SJCRH30 (cell line): Measurements from ENCODE around the gene STK32C. TPM values are rescaled to one million over a fixed set of nuclear protein-coding genes. Genes with fewer than 3 reads are reported as not detected.
"Not testable (repeated sequence)": the region's sequence is repeated elsewhere in the genome, so short reads cannot be mapped to it uniquely, and the experiment has no call there.

ENCODE experiments used
- DNase-seq, 2 experiments: peaks; one replicate each; pipeline ENCODE4 v3.0.0-alpha.2; 2015 to 2020
- H3K27ac ChIP-seq: fragments of 250-450 bp; sonication (Bioruptor Pico); 2 replicates; pipeline ENCODE4 v1.5.1; 2020; ENCODE audit warnings: mild to moderate bottlenecking, moderate library complexity
- H3K27me3 ChIP-seq: fragments of 250-450 bp; sonication (Bioruptor Pico); 2 replicates; pipeline ENCODE4 v1.5.1; 2020; ENCODE audit warnings: mild to moderate bottlenecking, moderate library complexity
- H3K36me3 ChIP-seq: fragments of 250-450 bp; sonication (Bioruptor Pico); 2 replicates; pipeline ENCODE4 v1.5.1; 2020; ENCODE audit warnings: mild to moderate bottlenecking, moderate library complexity
- H3K4me1 ChIP-seq: fragments of 250-450 bp; sonication (Bioruptor Pico); 2 replicates; pipeline ENCODE4 v1.5.1; 2020; ENCODE audit warnings: mild to moderate bottlenecking, moderate library complexity
- H3K4me3 ChIP-seq: fragments of 250-450 bp; sonication (Bioruptor Pico); 2 replicates; pipeline ENCODE4 v1.5.1; 2020; ENCODE audit warnings: mild to moderate bottlenecking, moderate library complexity
- H3K9me3 ChIP-seq: fragments of 250-450 bp; sonication (Bioruptor Pico); replicated peaks from 2 replicates; pipeline ENCODE4 v1.5.1; 2020; ENCODE audit warnings: mild to moderate bottlenecking, moderate library complexity
- total RNA-seq: library from RNA; depleted of rRNA; stranded (reverse); fragments of >200 nt; shearing (Covaris generic); gene quantifications from 2 replicates; pipeline ENCODE4 v1.2.3, GENCODE V29; 2014

STK32C gene
- total RNA-seq, 1 experiment from 2014 or later = 4.2 TPM

DNA sequence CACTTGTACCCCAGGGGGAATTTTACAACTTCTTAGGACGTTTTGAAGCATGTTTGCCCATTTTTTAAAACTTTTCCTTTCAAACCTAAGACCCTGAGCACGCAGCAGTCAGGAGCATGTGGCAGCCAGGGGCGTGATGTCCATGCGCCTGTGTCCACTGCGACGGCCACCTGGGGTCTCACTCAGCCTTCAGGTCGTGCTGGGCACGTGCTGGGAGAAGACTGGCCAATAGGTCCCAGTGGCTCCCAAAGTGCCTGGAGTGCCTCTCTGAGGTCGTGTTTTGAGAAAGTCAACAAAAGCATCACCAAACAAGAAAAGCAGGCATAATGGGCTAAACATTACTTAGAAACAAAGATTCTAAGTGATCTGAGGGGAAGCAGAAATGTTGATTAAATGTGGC is 39.1 kb upstream of the STK32C start:
- Histone ChIP-seq H3K27ac (no peak overlapping the region), H3K27me3 (no peaks in the 10 kb centered on the region), H3K9me3 (no peaks in the 10 kb centered on the region), H3K4me1 (no peaks in the 10 kb centered on the region), H3K4me3 (no peak overlapping the region), H3K36me3 (no peaks in the 10 kb centered on the region)
- DNase-seq = no peak

DNA sequence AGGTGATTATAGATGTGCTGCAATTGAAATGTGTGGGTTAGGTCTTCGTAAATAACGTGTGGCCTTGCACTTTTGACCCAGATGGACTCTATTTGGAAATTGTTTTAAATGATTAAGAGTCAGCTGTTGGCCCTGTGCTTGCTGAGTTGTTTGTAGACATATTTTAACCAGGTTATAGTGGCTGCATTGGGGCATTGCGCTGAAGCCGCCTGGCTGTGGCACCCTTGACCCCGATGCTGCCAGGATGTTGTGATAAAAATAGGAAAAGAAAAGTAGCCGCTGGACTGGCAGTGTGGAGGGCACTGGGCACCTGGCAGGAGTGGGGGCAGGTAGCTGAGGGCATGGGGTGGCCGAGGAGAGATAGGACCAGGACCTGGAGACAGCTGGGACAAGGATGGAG is 37.6 kb upstream of the STK32C start:
- Histone ChIP-seq H3K4me3 (no peak overlapping the region), H3K4me1 (no peaks in the 10 kb centered on the region)
- DNase-seq = no peak

DNA sequence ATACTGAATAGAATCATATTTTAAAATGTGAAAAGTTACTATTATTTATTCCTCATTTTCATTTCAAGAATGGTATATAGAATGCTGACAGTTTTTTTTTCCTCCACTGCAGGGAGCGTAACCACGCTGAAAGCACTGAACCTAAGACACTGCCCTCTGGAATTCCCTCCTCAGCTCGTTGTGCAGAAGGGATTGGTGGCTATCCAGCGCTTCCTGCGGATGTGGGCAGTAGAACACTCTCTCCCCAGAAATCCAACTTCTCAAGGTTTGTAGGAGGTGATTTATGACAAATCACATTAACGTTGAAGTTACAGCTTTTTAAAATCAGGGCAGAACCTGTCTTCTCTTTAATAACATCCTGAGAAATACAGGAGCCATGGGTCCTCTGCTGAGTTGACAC is 36.6 kb upstream of the STK32C start:
- H3K27ac ChIP-seq = no peak overlapping the region
- H3K9me3 ChIP-seq = no peaks in the 10 kb centered on the region
- no peak for DNase-seq
- no peaks in the 10 kb centered on the region for H3K36me3 ChIP-seq
- H3K27me3 ChIP-seq = no peaks in the 10 kb centered on the region
- no peak overlapping the region for H3K4me3 ChIP-seq
- H3K4me1 ChIP-seq = no peaks in the 10 kb centered on the region

More for the DNA sequence above, 37.6 kb upstream of the STK32C start:
- Histone ChIP-seq H3K36me3 (no peaks in the 10 kb centered on the region), H3K27ac (no peak overlapping the region), H3K27me3 (no peaks in the 10 kb centered on the region), H3K9me3 (no peaks in the 10 kb centered on the region)

DNA sequence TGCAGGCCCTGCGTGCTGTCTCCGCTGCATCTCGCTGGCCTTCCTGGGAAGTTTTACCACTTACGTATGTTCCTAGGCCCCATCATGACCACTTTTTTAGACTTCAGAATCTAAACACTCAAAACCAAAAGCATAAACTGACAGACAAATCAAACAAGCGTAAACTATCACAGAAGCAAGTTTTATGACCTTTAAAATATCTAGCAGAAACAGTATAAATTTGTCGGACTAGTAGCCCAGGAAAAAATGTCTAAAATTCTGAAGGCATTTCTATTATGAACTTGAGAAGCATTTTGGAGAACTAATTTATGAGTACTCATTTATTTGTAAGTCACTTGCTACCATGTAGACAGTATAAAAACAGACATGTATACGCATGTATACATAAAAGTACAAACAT is 34.8 kb upstream of the STK32C start:
- Histone ChIP-seq H3K4me1 (no peaks in the 10 kb centered on the region), H3K9me3 (no peaks in the 10 kb centered on the region), H3K36me3 (no peaks in the 10 kb centered on the region), H3K27ac (no peak overlapping the region), H3K27me3 (no peaks in the 10 kb centered on the region), H3K4me3 (no peak overlapping the region)
- DNase-seq = no peak

DNA sequence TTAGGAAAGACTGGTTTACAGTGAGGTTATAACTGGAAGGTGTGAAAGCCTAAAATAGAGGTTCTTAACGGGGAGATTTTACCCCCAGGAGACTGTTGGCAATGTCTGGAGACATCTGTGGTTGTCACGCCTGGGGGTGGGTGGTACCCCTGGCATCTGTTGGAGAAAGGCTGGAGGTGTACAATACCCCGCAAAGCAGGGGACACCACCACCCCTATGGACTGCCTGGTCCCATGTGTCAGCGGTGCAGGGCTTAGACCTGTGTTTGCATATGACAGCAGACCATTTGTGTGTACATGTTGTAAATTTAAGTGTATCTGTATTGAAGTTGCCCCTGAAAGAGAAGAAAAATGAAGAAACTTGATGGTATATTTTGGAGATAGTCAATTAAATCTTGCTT is 34.0 kb upstream of the STK32C start:
- H3K4me1 ChIP-seq = no peaks in the 10 kb centered on the region
- no peaks in the 10 kb centered on the region for H3K9me3 ChIP-seq
- H3K27me3 ChIP-seq = no peaks in the 10 kb centered on the region
- no peak for DNase-seq
- no peak overlapping the region for H3K4me3 ChIP-seq
- no peaks in the 10 kb centered on the region for H3K36me3 ChIP-seq
- no peak overlapping the region for H3K27ac ChIP-seq

DNA sequence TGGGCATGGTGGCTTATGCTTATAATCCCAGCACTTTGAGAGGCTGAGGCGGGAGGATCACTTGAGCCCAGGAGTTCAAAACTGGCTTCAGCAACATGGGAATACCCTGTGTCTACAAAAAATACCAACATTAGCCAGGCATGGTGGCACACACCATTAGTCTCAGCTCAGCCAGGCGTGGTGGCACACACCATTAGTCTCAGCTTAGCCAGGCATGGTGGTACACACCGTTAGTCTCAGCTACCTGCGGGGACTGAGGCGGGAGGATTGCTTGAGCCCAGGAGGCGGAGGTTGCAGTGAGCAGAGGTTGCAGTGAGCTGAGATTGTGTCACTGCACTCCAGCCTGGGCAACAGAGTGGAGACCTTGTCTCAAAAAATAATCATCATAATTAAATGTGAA is 33.3 kb upstream of the STK32C start:
- DNase-seq = no peak
- no peaks in the 10 kb centered on the region for H3K36me3 ChIP-seq
- no peaks in the 10 kb centered on the region for H3K27me3 ChIP-seq
- no peak overlapping the region for H3K27ac ChIP-seq
- H3K9me3 ChIP-seq = no peaks in the 10 kb centered on the region
- no peak overlapping the region for H3K4me3 ChIP-seq
- no peaks in the 10 kb centered on the region for H3K4me1 ChIP-seq

DNA sequence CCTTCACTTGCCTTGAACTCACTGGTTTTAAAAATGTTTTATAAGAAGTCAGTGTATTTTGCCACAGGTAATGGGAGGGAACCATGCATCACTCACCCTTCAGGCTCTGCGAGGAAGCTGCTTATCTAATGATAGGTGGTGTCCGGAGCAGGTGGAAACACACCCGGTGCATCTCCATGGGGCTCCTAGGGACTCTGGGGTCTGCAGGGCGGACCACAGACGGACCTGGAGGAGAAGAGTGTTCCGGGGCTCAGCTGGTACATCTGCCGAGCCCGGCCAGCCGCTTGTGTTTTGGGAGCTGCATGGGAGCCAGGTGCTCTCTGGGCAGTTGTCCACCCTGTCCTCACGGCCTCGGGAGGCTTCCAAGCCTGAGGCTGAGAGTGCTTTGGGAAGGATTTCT is 31.5 kb upstream of the STK32C start:
- DNase-seq = no peak
- H3K27ac ChIP-seq = no peak overlapping the region

DNA sequence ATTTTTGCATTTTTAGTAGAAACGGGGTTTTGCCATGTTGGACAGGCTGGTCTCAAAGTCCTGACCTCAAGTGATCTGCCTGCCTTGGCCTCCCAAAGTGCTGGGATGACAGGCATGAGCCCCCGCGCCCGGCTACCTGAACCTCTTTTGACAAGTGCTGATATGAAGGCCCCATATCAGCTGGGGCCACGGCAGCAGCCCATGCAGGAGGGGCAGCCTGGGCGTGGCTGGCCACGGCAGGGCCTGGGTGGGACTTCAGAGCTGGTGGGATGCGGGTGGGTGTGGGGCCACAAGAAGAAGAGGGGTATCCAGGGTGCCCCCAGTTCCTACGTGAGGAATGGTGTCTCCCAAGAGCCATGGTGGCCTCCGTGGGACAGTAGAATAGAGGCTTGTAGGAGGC is 31.1 kb upstream of the STK32C start:
- no peak for DNase-seq
- Histone ChIP-seq H3K4me3 (no peak overlapping the region), H3K27ac (no peak overlapping the region), H3K4me1 (no peaks in the 10 kb centered on the region), H3K36me3 (no peaks in the 10 kb centered on the region), H3K9me3 (no peaks in the 10 kb centered on the region), H3K27me3 (no peaks in the 10 kb centered on the region)

More for the DNA sequence above, 31.5 kb upstream of the STK32C start:
- no peaks in the 10 kb centered on the region for H3K36me3 ChIP-seq
- H3K9me3 ChIP-seq = no peaks in the 10 kb centered on the region
- no peak overlapping the region for H3K4me3 ChIP-seq
- no peaks in the 10 kb centered on the region for H3K4me1 ChIP-seq
- H3K27me3 ChIP-seq = no peaks in the 10 kb centered on the region

DNA sequence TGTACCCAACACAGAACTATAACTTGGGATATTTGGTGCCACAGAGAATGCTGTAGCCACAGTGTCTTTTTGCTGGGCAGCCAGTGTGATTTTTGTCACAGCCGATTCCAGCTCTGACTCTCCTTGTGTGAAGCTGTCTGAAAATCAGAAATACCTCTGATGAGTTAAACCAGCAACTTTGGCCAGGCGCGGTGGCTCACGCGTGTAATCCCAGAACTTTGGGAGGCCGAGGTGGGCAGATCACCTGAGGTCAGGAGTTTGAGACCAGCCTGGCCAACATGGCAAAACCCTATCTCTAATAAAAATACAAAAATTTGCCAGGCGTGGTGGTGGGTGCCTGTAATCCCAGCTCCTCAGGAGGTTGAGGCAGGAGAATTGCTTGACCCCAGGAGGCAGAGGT is 30.1 kb upstream of the STK32C start:
- H3K27me3 ChIP-seq, H3K4me3 ChIP-seq, H3K27ac ChIP-seq, H3K36me3 ChIP-seq, H3K4me1 ChIP-seq, H3K9me3 ChIP-seq, DNase-seq: not testable (repeated sequence)

DNA sequence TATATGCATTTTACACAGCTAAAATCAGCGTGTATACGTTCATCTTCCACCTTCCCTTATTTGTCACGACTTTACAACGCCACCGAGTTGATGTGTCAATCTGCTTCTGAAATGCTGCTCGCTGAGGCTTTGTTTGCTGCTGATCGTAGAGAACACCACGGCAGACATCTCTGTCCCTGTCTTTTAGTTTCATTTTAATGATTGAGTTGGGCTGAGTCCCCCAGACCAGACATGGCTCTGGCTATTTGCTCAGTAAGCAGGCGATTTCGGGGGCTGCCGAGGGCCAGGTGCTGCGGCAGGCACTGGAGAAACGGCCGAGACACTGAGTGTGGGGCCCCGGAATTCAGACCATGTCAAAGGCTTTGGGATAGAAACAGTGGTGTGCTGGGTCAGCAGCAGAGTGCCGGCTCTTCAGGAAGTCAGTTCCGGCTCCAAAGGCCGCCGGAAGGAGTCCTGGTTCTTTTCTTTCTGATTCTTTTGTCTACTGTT is 29.2 kb upstream of the STK32C start:
- Histone ChIP-seq H3K4me1 (no peaks in the 10 kb centered on the region), H3K9me3 (no peaks in the 10 kb centered on the region), H3K4me3 (no peak overlapping the region), H3K27me3 (no peaks in the 10 kb centered on the region), H3K27ac (no peak overlapping the region), H3K36me3 (no peaks in the 10 kb centered on the region)
- no peak for DNase-seq

DNA sequence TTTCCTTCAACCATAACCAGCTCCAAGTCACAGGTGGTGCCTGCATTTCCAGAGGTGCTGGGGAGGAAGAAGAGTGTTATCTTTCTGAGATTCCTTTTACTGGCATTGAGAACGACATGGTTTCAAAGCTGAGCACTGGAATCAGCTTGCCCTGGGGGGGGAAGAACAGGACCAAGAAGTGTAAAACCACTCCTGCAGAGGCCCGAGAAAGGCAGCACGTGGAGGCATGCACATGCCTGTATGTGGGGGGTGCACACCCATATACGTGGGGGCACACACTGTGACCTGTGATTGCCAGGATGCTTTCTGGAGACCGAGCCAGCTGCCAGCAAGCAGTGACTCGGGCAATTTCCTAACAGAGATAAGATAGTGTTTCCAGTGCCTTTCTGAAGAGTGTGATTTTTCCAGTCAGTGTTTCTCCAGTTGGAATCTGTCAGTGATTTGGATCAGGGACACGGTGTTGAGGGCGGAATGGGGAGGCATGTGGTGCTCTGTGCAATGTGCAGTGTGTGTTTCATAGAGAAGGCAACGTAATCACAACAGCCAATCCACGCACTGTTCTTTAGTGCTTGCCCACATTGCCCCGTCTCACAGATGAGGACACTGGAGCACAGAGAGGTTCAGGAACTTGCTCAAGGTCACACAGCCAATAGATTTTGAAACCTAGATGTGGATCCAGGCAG is 28.5 kb upstream of the STK32C start:
- no peak for DNase-seq
- H3K9me3 ChIP-seq = no peaks in the 10 kb centered on the region
- no peaks in the 10 kb centered on the region for H3K4me1 ChIP-seq
- no peaks in the 10 kb centered on the region for H3K36me3 ChIP-seq
- H3K27ac ChIP-seq = no peak overlapping the region
- no peaks in the 10 kb centered on the region for H3K27me3 ChIP-seq
- H3K4me3 ChIP-seq = no peak overlapping the region

DNA sequence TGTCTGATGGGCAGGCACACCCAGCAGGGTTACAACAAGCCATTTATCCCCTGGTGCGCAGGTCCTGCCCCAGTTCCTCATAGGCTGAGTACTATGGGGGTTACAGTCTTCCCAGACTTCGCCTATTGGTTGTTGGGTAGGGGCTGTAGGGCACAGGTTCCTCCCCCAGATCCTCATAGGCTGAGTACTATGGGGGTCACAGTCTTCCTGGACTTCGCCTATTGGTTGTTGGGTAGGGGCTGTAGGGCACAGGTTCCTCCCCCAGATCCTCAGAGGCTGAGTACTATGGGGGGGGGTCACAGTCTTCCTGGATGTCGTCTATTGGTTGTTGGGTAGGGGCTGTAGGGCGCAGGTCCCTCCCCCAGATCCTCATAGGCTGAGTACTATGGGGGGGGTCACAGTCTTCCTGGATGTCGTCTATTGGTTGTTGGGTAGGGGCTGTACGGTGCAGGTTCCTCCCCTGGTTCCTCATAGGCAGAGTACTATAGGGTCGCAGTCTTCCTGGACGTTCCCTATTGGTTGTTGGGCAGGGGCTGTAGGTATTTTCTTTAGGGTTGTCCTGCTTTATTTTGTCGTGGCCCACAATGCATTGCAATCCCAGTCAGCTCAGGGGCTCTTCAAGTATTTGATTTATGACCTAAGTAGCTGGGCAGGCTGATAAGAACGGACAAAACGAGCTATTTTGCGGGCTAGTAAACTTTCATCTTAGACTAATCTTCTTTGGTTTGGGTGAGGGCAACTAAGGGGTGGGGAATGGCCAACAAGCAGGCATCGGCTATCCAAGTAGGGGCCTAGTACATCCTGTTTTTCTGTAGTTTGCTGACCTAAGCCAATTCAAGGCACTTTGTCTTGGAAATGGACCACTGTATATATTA is 27.7 kb upstream of the STK32C start:
- peak in 1 of 2 experiments; percentile 3 for DNase-seq
- H3K4me3 ChIP-seq = no peak overlapping the region
- H3K9me3 ChIP-seq = no peaks in the 10 kb centered on the region
- no peaks in the 10 kb centered on the region for H3K36me3 ChIP-seq
- H3K4me1 ChIP-seq = no peaks in the 10 kb centered on the region
- H3K27me3 ChIP-seq = no peaks in the 10 kb centered on the region
- H3K27ac ChIP-seq = no peak overlapping the region

DNA sequence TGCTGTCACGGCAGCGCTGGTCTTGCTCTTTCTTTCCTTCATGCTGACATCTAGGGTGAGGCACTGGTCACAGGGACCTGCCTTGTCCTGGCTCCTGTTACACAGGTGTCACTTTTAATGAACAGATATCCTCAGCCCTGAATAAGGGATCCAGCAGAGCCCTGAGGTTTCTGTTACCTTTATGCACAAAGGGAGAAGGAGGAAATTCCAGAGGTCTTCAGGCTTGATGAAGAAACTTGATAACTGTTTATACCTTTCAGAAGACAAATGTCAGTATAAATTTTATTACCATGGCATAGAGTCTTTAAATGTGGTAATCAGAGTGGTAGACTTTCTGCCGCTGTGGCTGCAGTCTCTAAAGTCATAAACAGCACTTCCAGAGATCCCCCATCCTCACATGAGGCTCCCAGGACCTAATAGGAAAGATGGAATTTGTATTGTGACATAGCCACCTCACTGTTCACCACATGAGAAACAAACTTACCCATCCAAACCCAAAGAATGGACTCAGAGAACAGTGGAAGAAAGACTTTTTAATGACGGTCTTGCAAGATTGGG is 27.0 kb upstream of the STK32C start:
- DNase-seq = no peak
- Histone ChIP-seq H3K27me3 (no peaks in the 10 kb centered on the region), H3K36me3 (no peaks in the 10 kb centered on the region), H3K9me3 (no peaks in the 10 kb centered on the region), H3K4me1 (no peaks in the 10 kb centered on the region), H3K27ac (no peak overlapping the region), H3K4me3 (no peak overlapping the region)

DNA sequence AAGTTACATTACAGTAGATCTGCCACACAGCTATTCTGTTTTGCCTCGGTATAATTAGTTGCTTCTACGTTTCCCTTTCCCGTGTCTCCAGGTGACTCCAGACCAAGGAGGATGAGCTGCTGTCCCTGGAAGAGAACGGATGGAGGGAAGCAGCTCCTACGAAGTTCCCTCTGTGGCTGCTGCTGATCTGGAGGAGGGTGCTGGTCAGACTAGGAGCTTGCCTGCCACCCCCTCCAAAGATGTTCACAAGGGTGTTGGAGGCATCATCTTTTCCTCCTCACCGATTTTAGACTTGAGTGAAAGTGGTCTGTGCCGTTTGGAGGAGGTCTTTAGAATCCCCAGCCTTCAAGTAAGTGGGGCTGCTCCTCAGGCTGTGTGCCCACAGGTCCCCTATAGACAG is 25.6 kb upstream of the STK32C start:
- H3K9me3 ChIP-seq = no peaks in the 10 kb centered on the region
- H3K36me3 ChIP-seq = no peaks in the 10 kb centered on the region
- no peak for DNase-seq
- H3K4me1 ChIP-seq = no peaks in the 10 kb centered on the region
- H3K4me3 ChIP-seq = no peak overlapping the region
- H3K27ac ChIP-seq = no peak overlapping the region
- no peaks in the 10 kb centered on the region for H3K27me3 ChIP-seq

DNA sequence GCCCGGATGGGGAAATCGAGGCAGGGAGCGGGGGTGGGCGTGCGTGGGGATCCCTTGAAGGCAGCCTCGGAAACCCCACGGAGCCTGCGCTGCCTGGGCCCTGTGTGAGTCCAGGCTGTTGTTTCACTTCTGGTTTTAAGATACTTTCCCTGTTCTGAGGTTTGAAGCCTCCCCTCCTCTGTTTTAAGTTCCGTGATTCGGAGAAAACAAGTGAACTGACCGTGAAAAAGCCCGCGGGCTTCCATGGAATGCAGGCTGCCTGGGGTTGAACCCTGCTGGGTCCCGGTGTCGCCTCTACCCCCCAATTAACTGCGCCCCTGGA is 24.6 kb upstream of the STK32C start:
- Histone ChIP-seq H3K27me3 (no peaks in the 10 kb centered on the region), H3K4me1 (no peaks in the 10 kb centered on the region), H3K4me3 (peak overlapping the region; percentile 98), H3K27ac (no peak overlapping the region), H3K9me3 (no peaks in the 10 kb centered on the region), H3K36me3 (no peaks in the 10 kb centered on the region)
- no peak for DNase-seq
